Measurements from ENCODE around the gene PPARA. TPM values are rescaled to one million over a fixed set of nuclear protein-coding genes. Genes with fewer than 3 reads are reported as not detected.

The PPARA gene
- polyA plus RNA-seq, 3 donors: 3.7 to 6.3 (median 4.9) TPM

DNA sequence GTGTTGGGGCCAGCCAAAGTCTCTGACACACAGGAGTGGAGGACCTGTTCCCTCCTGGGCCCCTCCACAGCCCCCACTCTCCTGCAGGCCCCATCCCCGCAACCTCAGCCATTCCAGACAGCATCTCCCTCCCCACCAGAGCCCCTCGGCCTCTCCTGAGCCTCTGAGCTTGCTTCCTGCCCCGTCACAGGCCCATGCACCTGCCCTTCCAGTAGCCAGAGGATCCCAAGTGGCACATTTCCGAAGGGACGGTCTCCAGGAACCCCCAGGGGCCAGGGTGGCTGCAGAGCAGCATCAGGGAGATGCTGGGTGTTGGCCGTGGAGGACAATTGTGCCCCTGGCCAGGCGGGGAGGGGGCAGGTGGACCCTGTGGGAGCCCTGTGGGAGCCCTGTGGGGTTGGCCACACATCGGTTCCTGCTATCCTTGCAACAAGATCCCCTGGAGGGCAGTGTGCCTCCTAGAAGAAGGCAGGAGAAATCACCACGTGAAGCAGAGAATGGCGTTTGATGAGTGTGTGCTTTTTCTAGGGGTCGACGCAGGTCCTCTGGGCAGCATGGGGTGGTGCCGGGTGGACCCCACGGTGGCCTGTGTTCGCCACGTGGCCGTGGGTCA lies 45.3 kb upstream of the PPARA start:
- 99% methylated on average over 12 of the region's 17 CpGs for WGBS (ENCODE audit: insufficient coverage)
- no peak overlapping the region for H3K4me3 ChIP-seq (replicated peaks in 1 of 3; ENCODE audit: low read depth in 2 of 3, low read length in 3 of 3)
- peaks cover 50% of the 10 kb centered on the region for H4K20me1 ChIP-seq (ENCODE audit: insufficient read depth, low read length)
- peaks cover 74 to 89% of the 10 kb centered on the region in 2 donors for H3K36me3 ChIP-seq (replicated peaks in 1 of 2; ENCODE audit: control insufficient read depth in 1 of 2, insufficient read depth in 2 of 2, low read length in 2 of 2)
- TF ChIP-seq, protein P1, sequence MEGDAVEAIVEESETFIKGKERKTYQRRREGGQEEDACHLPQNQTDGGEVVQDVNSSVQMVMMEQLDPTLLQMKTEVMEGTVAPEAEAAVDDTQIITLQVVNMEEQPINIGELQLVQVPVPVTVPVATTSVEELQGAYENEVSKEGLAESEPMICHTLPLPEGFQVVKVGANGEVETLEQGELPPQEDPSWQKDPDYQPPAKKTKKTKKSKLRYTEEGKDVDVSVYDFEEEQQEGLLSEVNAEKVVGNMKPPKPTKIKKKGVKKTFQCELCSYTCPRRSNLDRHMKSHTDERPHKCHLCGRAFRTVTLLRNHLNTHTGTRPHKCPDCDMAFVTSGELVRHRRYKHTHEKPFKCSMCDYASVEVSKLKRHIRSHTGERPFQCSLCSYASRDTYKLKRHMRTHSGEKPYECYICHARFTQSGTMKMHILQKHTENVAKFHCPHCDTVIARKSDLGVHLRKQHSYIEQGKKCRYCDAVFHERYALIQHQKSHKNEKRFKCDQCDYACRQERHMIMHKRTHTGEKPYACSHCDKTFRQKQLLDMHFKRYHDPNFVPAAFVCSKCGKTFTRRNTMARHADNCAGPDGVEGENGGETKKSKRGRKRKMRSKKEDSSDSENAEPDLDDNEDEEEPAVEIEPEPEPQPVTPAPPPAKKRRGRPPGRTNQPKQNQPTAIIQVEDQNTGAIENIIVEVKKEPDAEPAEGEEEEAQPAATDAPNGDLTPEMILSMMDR (IDR thresholded peaks at IDR 0.05): no peak
- Mint-ChIP-seq H3K36me3 (peaks cover 33 to 70% of the 10 kb centered on the region in 2 donors), H3K27ac (peak overlapping the region in 1 of 7 donors; percentile 44), H3K9me3 (no peaks in the 10 kb centered on the region), H3K27me3 (ENCODE audit: low read depth in 3 of 3) (no peaks in the 10 kb centered on the region), H3K4me3 (no peak overlapping the region), H3K4me1 (no peaks in the 10 kb centered on the region)
- no peaks in the 10 kb centered on the region for H3K4me1 ChIP-seq (ENCODE audit: control insufficient read depth in 1 of 2, insufficient read depth in 2 of 2, low read length in 2 of 2)
- DNase-seq: no peak
- no peak overlapping the region for H2AFZ ChIP-seq (ENCODE audit: insufficient read depth, low read depth, low read length, poor library complexity, severe bottlenecking)
- intact Hi-C loops (cut with micrococcal nuclease): no loop called here
- no peaks in the 10 kb centered on the region for H3K9me3 ChIP-seq (replicated peaks in 1 of 2; ENCODE audit: control insufficient read depth in 1 of 2, insufficient read depth in 1 of 2, low read length in 2 of 2)
- H3K27me3 ChIP-seq (ENCODE audit: control insufficient read depth in 2 of 2, insufficient read depth in 2 of 2, low read length in 2 of 2): no peaks in the 10 kb centered on the region
- H3K4me2 ChIP-seq (replicated peaks; ENCODE audit: extremely low read depth, low read length, poor library complexity, severe bottlenecking): no peak overlapping the region
- H3K27ac ChIP-seq (ENCODE audit: low read depth in 1 of 2, low read length in 2 of 2): no peak overlapping the region
- H3K79me2 ChIP-seq (ENCODE audit: insufficient read depth, low read length): no peaks in the 10 kb centered on the region
- H3K9ac ChIP-seq (ENCODE audit: insufficient read depth, low read length, poor library complexity, severe bottlenecking): no peak overlapping the region

- Mint-ChIP-seq H3K36me3 (peaks cover 32 to 72% of the 10 kb centered on the region in 2 donors), H3K4me3 (no peak overlapping the region), H3K9me3 (no peaks in the 10 kb centered on the region), H3K4me1 (no peaks in the 10 kb centered on the region), H3K27ac (no peak overlapping the region), H3K27me3 (ENCODE audit: low read depth in 3 of 3) (no peaks in the 10 kb centered on the region)
- H3K4me3 ChIP-seq (replicated peaks in 1 of 3; ENCODE audit: low read depth in 2 of 3, low read length in 3 of 3): no peak overlapping the region
- WGBS (ENCODE audit: insufficient coverage): 95% methylated on average over 17 of the region's 25 CpGs
- intact Hi-C loops (cut with micrococcal nuclease): no loop called here
- H3K9ac ChIP-seq (ENCODE audit: insufficient read depth, low read length, poor library complexity, severe bottlenecking): no peak overlapping the region
- no peak for DNase-seq
- no peaks in the 10 kb centered on the region for H3K9me3 ChIP-seq (replicated peaks in 1 of 2; ENCODE audit: control insufficient read depth in 1 of 2, insufficient read depth in 1 of 2, low read length in 2 of 2)
- no peak overlapping the region for H3K27ac ChIP-seq (ENCODE audit: low read depth in 1 of 2, low read length in 2 of 2)
- H3K4me2 ChIP-seq (replicated peaks; ENCODE audit: extremely low read depth, low read length, poor library complexity, severe bottlenecking): no peak overlapping the region
- no peaks in the 10 kb centered on the region for H3K4me1 ChIP-seq (ENCODE audit: control insufficient read depth in 1 of 2, insufficient read depth in 2 of 2, low read length in 2 of 2)
- no peak overlapping the region for H2AFZ ChIP-seq (ENCODE audit: insufficient read depth, low read depth, low read length, poor library complexity, severe bottlenecking)
- H3K79me2 ChIP-seq (ENCODE audit: insufficient read depth, low read length): no peaks in the 10 kb centered on the region
- peaks cover 74 to 89% of the 10 kb centered on the region in 2 donors for H3K36me3 ChIP-seq (replicated peaks in 1 of 2; ENCODE audit: control insufficient read depth in 1 of 2, insufficient read depth in 2 of 2, low read length in 2 of 2)
- H3K27me3 ChIP-seq (ENCODE audit: control insufficient read depth in 2 of 2, insufficient read depth in 2 of 2, low read length in 2 of 2): no peaks in the 10 kb centered on the region
- TF ChIP-seq, protein P1 (IDR thresholded peaks at IDR 0.05): no peak
- H4K20me1 ChIP-seq (ENCODE audit: insufficient read depth, low read length): peaks cover 51% of the 10 kb centered on the region
These were observed 44.6 kb upstream of the PPARA start for GRCh38 chr22:46105494-46106278.
